HFFc6 (cell line): Measurements from ENCODE around the gene SLC29A3. TPM values are rescaled to one million over a fixed set of nuclear protein-coding genes. Genes with fewer than 3 reads are reported as not detected.

ENCODE experiments used
- DNase-seq: peaks from one replicate; pipeline ENCODE4 v3.0.0-alpha.2; 2018
- H3K27ac Mint-ChIP-seq: 2 replicates; pipeline ENCODE4 v1.8.0; 2020; ENCODE audit warnings: mild to moderate bottlenecking, mixed read lengths
- H3K27me3 Mint-ChIP-seq: 2 replicates; pipeline ENCODE4 v1.8.0; 2021; ENCODE audit warnings: mild to moderate bottlenecking, moderate library complexity, mixed read lengths; ENCODE audit not compliant: insufficient read depth
- H3K36me3 Mint-ChIP-seq: 2 replicates; pipeline ENCODE4 v1.8.0; 2021; ENCODE audit warnings: low read depth, mixed read lengths
- H3K4me1 Mint-ChIP-seq: 2 replicates; pipeline ENCODE4 v1.8.0; 2020; ENCODE audit warnings: low read depth, mixed read lengths
- H3K4me3 Mint-ChIP-seq: 2 replicates; pipeline ENCODE4 v1.8.0; 2020; ENCODE audit warnings: mild to moderate bottlenecking, moderate library complexity, mixed read lengths
- H3K9me3 Mint-ChIP-seq: 2 replicates; pipeline ENCODE4 v1.8.0; 2020; ENCODE audit warnings: mild to moderate bottlenecking, mixed read lengths
- CTCF ChIP-seq: fragments of 200-600 bp; sonication (generic); IDR thresholded peaks from 2 replicates; pipeline ENCODE4 v1.5.0; 2021; ENCODE audit warnings: antibody characterized with exemption, mild to moderate bottlenecking
- total RNA-seq, 6 experiments: library from RNA; stranded (reverse); fragmentation: NEBNext Ultra II Directional; extraction: Animal tissue kit (Norgen Biotek cat#: 25700); gene quantifications; 2 replicates in 1 of 6; 3 replicates in 5 of 6; pipeline ENCODE4 v1.2.3, GENCODE V29; 2021

SLC29A3 gene
- total RNA-seq, 6 experiments from 2014 or later, result 2.1 to 4.4 (median 2.7) TPM

- no peak for DNase-seq
- H3K36me3 Mint-ChIP-seq, result no peaks in the 10 kb centered on the region
- H3K27me3 Mint-ChIP-seq, result peaks cover 4% of the 10 kb centered on the region; the same call in 1 of the 2 replicates
- H3K4me3 Mint-ChIP-seq, result no peak overlapping the region
- TF ChIP-seq CTCF, result no peak
- peaks cover 4% of the 10 kb centered on the region; the same call in 1 of the 2 replicates for H3K4me1 Mint-ChIP-seq
- H3K27ac Mint-ChIP-seq, result no peak overlapping the region
- no peaks in the 10 kb centered on the region for H3K9me3 Mint-ChIP-seq
These were observed 37.3 kb upstream of the SLC29A3 start for GRCh38 chr10:71281646-71282322.

GRCh38 chr10:71282323-71282680, 36.8 kb upstream of the SLC29A3 start:
- Mint-ChIP-seq H3K9me3 (no peaks in the 10 kb centered on the region), H3K4me3 (no peak overlapping the region), H3K27me3 (peaks cover 4% of the 10 kb centered on the region; the same call in 1 of the 2 replicates), H3K36me3 (no peaks in the 10 kb centered on the region), H3K27ac (no peak overlapping the region), H3K4me1 (peaks cover 4% of the 10 kb centered on the region; the same call in 1 of the 2 replicates)
- no peak for TF ChIP-seq CTCF
- DNase-seq, result no peak

GRCh38 chr10:71283410-71283809, 35.6 kb upstream of the SLC29A3 start:
- Mint-ChIP-seq H3K36me3 (no peaks in the 10 kb centered on the region), H3K4me1 (peaks cover 4% of the 10 kb centered on the region; the same call in 1 of the 2 replicates), H3K9me3 (no peaks in the 10 kb centered on the region), H3K4me3 (no peak overlapping the region), H3K27ac (no peak overlapping the region), H3K27me3 (peaks cover 4% of the 10 kb centered on the region)
- TF ChIP-seq CTCF, result no peak
- DNase-seq, result no peak

- DNase-seq, result no peak
- H3K27me3 Mint-ChIP-seq, result peaks cover 4% of the 10 kb centered on the region
- no peaks in the 10 kb centered on the region for H3K9me3 Mint-ChIP-seq
- H3K4me1 Mint-ChIP-seq, result peaks cover 4% of the 10 kb centered on the region; the same call in 1 of the 2 replicates
- H3K4me3 Mint-ChIP-seq, result no peak overlapping the region
- H3K36me3 Mint-ChIP-seq, result no peaks in the 10 kb centered on the region
- no peak for TF ChIP-seq CTCF
- no peak overlapping the region for H3K27ac Mint-ChIP-seq
These were observed 35.2 kb upstream of the SLC29A3 start for GRCh38 chr10:71283876-71284275.

- H3K9me3 Mint-ChIP-seq, result no peaks in the 10 kb centered on the region
- H3K27ac Mint-ChIP-seq, result no peak overlapping the region
- H3K4me1 Mint-ChIP-seq, result peaks cover 12% of the 10 kb centered on the region; the same call in 1 of the 2 replicates
- peaks cover 4% of the 10 kb centered on the region for H3K27me3 Mint-ChIP-seq
- DNase-seq, result no peak
- no peak overlapping the region for H3K4me3 Mint-ChIP-seq
- H3K36me3 Mint-ChIP-seq, result no peaks in the 10 kb centered on the region
- no peak for TF ChIP-seq CTCF
These were observed 34.4 kb upstream of the SLC29A3 start for GRCh38 chr10:71284544-71285179.
